Gastrocnemius medialis (tissue), 4 donors: ENCODE results near the gene NLRP4. TPM values are rescaled to one million over a fixed set of nuclear protein-coding genes. Genes with fewer than 3 reads are reported as not detected.

ENCODE experiments used
- ATAC-seq, 2 donors: fragments of 150-250 bp; one replicate each; pipeline ENCODE4 v1.9.1; 2016
- DNase-seq, 2 donors: peaks; one replicate each; pipeline ENCODE4 v3.0.0-alpha.2; 2019
- H3K27ac ChIP-seq, 4 donors: fragments of 200-600 bp; sonication (generic); 1 replicate in 1 of 4; 2 replicates in 3 of 4; pipeline ENCODE4 v1.5.1; 2016 to 2018; ENCODE audit warnings: mild to moderate bottlenecking in 2 of 4, moderate library complexity in 1 of 4
- H3K27me3 ChIP-seq, 3 donors: fragments of 200-600 bp; sonication (generic) in 2 of 3; 1 replicate in 1 of 3; 2 replicates in 2 of 3; pipeline versions ENCODE4 v1.5.1 to v1.6.0; 2016 to 2019; ENCODE audit warnings: mild to moderate bottlenecking in 1 of 3, moderate library complexity in 1 of 3
- H3K36me3 ChIP-seq, 2 donors: fragments of 200-600 bp; sonication (generic) in 1 of 2; one replicate each; pipeline ENCODE4 v1.5.1; 2017 to 2018
- H3K4me1 ChIP-seq, 2 donors: fragments of 200-600 bp; sonication (generic) in 1 of 2; one replicate each; pipeline ENCODE4 v1.5.1; 2016 to 2017; ENCODE audit warnings: mild to moderate bottlenecking in 2 of 2
- H3K4me3 ChIP-seq, 4 donors: fragments of 200-600 bp; sonication (generic) in 3 of 4; 1 replicate in 1 of 4; 2 replicates in 3 of 4; pipeline ENCODE4 v1.5.1; 2016 to 2019; ENCODE audit warnings: mild to moderate bottlenecking in 2 of 4
- H3K9me3 ChIP-seq, 3 donors: fragments of 200-600 bp; sonication (generic) in 2 of 3; 1 replicate in 1 of 3; 2 replicates in 2 of 3; pipeline ENCODE4 v1.5.1; 2016 to 2019
- CTCF ChIP-seq, 5 experiments: fragments of 450-650 bp in 3 of 5; fragments of 200-600 bp in 2 of 5; sonication (generic) in 2 of 5; IDR thresholded peaks in 4 of 5; conservative IDR thresholded peaks in 1 of 5; 1 replicate in 4 of 5; 2 replicates in 1 of 5; pipeline ENCODE4 v1.5.1; 2016 to 2019; ENCODE audit warnings: antibody characterized with exemption in 5 of 5, mild to moderate bottlenecking in 3 of 5, moderate library complexity in 3 of 5
- POLR2A ChIP-seq, 2 donors: fragments of 450-650 bp; IDR thresholded peaks; one replicate each; pipeline ENCODE4 v1.6.1; 2017; ENCODE audit warnings: antibody characterized with exemption in 2 of 2, mild to moderate bottlenecking in 2 of 2, moderate library complexity in 2 of 2
- in situ Hi-C, 4 donors: fragments of 200-750 bp; cut with MboI; loops; one replicate each; pipeline versions ENCODE4 v1.15.0 to v1.8.0; 2017; ENCODE audit warnings: low sequenced_read_pairs in 4 of 4
- intact Hi-C: fragments of 100-400 bp; cut with DNase I; formaldehyde crosslinking; loops from one replicate; pipeline ENCODE4 v1.15.1; 2023; ENCODE audit warnings: low total_unique reads
- total RNA-seq, 4 donors: library from RNA; depleted of rRNA; stranded (reverse); fragments of >200 nt; gene quantifications; one replicate each; pipeline versions ENCODE4 v1.1.0 to v1.2.3, GENCODE V29; 2016

NLRP4 gene
- total RNA-seq, 4 donors from 2014 or later, result not detected

- H3K4me1 ChIP-seq, result no peaks in the 10 kb centered on the region
- in situ Hi-C loops, result no loop called here
- no peaks in the 10 kb centered on the region for H3K36me3 ChIP-seq
- no peak for ATAC-seq
- TF ChIP-seq POLR2A (IDR thresholded peaks at IDR 0.05) (no peak), CTCF (IDR thresholded peaks at IDR 0.05 in 4 of 5, conservative IDR thresholded peaks at IDR 0.05 in 1 of 5) (no peak)
- H3K27ac ChIP-seq, result no peak overlapping the region
- no peak overlapping the region for H3K4me3 ChIP-seq
- no peak for DNase-seq
- H3K9me3 ChIP-seq, result no peaks in the 10 kb centered on the region
- intact Hi-C loops, result no loop called here
- no peaks in the 10 kb centered on the region for H3K27me3 ChIP-seq
Observed at GRCh38 chr19:55811340-55811739, 25.0 kb upstream of the NLRP4 start.

- no peaks in the 10 kb centered on the region for H3K36me3 ChIP-seq
- no peak for TF ChIP-seq CTCF (IDR thresholded peaks at IDR 0.05 in 4 of 5, conservative IDR thresholded peaks at IDR 0.05 in 1 of 5)
- TF ChIP-seq POLR2A (IDR thresholded peaks at IDR 0.05), result no peak
- no peak for ATAC-seq
- no peak for DNase-seq
- H3K9me3 ChIP-seq, result no peaks in the 10 kb centered on the region
- no peaks in the 10 kb centered on the region for H3K4me1 ChIP-seq
- in situ Hi-C loops, result no loop called here
- intact Hi-C loops, result no loop called here
- H3K27ac ChIP-seq, result no peak overlapping the region
- H3K4me3 ChIP-seq, result no peak overlapping the region
- no peaks in the 10 kb centered on the region for H3K27me3 ChIP-seq
Observed at GRCh38 chr19:55812449-55812848, 23.9 kb upstream of the NLRP4 start.

- Histone ChIP-seq H3K4me1 (no peaks in the 10 kb centered on the region), H3K9me3 (no peaks in the 10 kb centered on the region), H3K27ac (no peak overlapping the region), H3K27me3 (no peaks in the 10 kb centered on the region), H3K36me3 (no peaks in the 10 kb centered on the region), H3K4me3 (no peak overlapping the region)
- DNase-seq (no peak), ATAC-seq (no peak)
- intact Hi-C loops, result no loop called here
- no peak for TF ChIP-seq POLR2A (IDR thresholded peaks at IDR 0.05)
- TF ChIP-seq CTCF (IDR thresholded peaks at IDR 0.05 in 4 of 5, conservative IDR thresholded peaks at IDR 0.05 in 1 of 5), result no peak
- in situ Hi-C loops, result no loop called here
Observed at GRCh38 chr19:55813906-55814305, 22.4 kb upstream of the NLRP4 start.

GRCh38 chr19:55820037-55820436 lies 16.3 kb upstream of the NLRP4 start:
- intact Hi-C loops, result no loop called here
- DNase-seq (no peak), ATAC-seq (no peak)
- TF ChIP-seq CTCF (IDR thresholded peaks at IDR 0.05 in 4 of 5, conservative IDR thresholded peaks at IDR 0.05 in 1 of 5), result no peak
- TF ChIP-seq POLR2A (IDR thresholded peaks at IDR 0.05), result no peak
- Histone ChIP-seq H3K36me3 (no peaks in the 10 kb centered on the region), H3K4me3 (no peak overlapping the region), H3K9me3 (no peaks in the 10 kb centered on the region), H3K27me3 (no peaks in the 10 kb centered on the region), H3K27ac (no peak overlapping the region), H3K4me1 (no peaks in the 10 kb centered on the region)
- in situ Hi-C loops, result no loop called here

GRCh38 chr19:55830656-55831055 lies 5.7 kb upstream of the NLRP4 start:
- intact Hi-C loops, result no loop called here
- in situ Hi-C loops, result no loop called here
- no peaks in the 10 kb centered on the region for H3K4me1 ChIP-seq
- no peak overlapping the region for H3K27ac ChIP-seq
- DNase-seq, result no peak
- H3K27me3 ChIP-seq, result no peaks in the 10 kb centered on the region
- no peak for TF ChIP-seq POLR2A (IDR thresholded peaks at IDR 0.05)
- TF ChIP-seq CTCF (IDR thresholded peaks at IDR 0.05 in 4 of 5, conservative IDR thresholded peaks at IDR 0.05 in 1 of 5), result no peak
- no peaks in the 10 kb centered on the region for H3K9me3 ChIP-seq
- no peak overlapping the region for H3K4me3 ChIP-seq
- no peaks in the 10 kb centered on the region for H3K36me3 ChIP-seq
- ATAC-seq, result no peak
